GM10847 (cell line): ENCODE results near the gene DGKI.

Source experiments
- POLR2A ChIP-seq: IDR thresholded peaks from 2 replicates; pipeline ENCODE4 v1.6.1; 2011; ENCODE audit not compliant: insufficient read length; ENCODE audit errors: extremely low read depth

DGKI gene

DNA sequence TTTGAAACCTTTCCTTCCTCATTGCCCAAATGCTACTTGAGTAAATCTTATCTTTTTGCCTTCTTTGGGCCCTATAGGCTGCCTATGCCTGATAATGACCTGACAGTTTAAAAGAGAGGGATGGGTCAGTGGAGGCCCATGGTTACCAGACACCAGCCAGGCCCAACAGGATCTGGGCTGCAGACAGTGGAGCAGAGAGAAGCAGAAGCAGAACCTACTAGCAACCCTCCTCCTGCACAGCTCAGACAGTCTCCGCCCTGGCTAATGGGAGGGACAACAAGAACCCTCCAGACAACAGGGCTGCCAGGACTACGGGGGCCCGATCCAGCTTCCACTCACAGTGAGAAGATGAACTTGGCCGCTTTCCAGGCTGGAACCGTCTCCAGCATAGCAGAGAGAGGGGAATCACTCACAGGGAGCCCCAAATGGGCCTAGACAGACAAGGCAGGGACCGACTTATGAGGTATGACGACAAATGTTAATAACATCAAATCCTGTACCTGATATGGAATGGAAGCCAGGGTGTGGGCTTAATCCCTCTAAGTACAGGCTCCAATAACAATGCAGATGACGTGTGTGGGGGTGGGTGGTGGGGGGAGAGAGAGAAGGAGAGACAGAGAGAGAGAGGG lies 31.7 kb upstream of the DGKI start:
- no peak for TF ChIP-seq POLR2A

DNA sequence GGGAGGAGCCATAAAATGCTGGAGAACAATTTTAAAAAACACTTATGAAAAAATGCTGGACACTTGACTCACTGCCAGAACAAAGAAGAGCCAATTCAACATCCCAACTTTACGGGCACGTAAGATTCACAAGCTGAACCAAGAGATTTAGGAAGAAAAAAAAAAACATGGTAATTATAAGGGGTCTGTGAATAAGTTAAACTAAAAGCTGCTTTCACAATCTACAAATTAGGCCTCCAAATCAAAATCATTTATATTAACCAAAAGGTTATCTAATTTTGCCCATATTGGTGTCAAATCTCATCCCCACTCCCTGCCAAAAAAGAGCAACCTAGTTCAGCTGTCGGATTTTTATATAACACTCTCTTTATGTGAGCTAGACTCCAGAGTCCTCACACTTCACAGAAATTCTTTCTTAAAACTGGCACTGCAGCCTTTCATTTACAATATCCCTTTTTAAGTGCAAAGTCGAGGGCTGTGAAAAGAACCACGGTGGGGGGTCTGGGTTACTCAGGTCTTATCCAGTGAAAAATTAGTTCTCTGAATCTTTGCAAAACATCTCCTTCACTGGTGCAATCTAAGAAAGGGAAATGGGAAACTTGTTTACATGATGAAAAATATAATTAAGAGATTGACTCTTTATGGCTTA lies 30.4 kb upstream of the DGKI start:
- no peak for TF ChIP-seq POLR2A

DNA sequence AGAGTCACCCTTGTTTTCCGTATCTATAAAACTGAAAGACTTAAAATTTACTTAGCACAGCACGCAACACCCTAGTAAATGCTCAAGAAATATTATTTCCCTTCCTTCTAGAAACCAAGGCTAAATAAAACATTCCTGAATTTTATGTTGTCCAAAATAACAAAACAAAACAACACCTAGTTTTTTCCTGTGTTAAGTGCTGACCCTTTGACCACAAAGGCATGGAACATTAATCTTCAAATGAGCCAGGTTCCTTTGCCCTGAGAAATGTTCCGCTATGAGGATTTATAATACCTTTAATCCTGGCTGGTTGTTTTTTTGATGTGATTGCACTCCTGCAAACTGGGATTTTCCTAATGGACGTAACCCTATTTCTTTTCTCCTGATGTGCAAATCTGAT lies 29.0 kb upstream of the DGKI start:
- no peak for TF ChIP-seq POLR2A

DNA sequence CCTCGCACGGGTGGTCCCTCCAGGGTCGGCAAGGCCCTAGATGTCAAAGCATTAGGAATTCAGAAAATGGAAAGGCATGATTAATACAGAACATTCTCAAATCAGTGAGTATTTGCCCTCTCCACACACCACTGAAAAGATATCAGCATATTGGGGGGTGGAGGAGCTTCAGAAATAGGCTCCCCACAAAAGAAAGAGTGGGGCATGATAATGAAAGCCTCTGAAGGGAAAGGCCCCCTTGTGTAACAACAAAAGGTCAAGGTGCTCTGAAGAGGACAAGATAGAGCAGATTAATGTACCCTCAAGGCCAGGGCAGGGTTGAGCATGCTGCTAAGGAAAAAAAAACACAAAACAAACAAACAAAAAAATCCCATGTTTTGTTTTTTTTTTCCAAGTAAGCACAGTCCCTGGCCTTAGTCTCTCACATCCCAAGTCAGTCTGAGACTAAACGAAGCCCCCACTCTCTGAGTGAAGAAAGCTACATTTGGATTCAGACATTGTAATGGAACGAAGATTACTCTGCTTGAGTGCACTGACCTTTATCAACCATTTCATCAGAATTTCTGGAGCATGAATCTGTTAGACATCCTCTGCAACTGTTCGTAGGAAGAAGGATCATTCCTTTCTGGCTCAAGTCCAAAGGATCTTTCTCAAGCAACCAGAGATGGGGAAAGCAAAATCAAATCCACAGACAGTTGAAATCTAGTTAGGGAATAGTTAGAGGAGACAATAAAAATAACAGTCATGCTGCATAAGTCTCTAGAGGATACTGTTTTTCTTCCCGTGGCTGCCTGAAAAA lies 27.4 kb upstream of the DGKI start:
- TF ChIP-seq POLR2A, result no peak

DNA sequence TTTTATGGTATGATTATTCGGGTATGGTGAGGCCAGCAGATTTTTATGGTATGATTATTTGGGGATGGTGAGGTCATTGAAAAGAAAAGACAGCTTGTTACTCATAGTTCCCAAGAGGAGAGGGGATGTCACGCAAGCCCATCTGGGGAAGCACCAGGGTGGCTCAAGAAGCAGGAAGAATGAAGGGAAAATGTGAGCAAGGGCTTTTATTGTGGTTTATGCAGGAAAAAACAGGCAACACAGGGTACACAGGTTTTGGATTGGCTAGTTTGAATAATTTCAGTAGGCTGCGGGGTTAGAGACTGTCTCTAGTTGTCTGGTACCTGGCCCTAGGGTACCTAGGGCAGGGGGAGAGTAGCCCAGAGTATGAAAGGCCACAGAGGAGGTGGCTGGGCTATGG lies 26.8 kb upstream of the DGKI start:
- TF ChIP-seq POLR2A, result no peak

DNA sequence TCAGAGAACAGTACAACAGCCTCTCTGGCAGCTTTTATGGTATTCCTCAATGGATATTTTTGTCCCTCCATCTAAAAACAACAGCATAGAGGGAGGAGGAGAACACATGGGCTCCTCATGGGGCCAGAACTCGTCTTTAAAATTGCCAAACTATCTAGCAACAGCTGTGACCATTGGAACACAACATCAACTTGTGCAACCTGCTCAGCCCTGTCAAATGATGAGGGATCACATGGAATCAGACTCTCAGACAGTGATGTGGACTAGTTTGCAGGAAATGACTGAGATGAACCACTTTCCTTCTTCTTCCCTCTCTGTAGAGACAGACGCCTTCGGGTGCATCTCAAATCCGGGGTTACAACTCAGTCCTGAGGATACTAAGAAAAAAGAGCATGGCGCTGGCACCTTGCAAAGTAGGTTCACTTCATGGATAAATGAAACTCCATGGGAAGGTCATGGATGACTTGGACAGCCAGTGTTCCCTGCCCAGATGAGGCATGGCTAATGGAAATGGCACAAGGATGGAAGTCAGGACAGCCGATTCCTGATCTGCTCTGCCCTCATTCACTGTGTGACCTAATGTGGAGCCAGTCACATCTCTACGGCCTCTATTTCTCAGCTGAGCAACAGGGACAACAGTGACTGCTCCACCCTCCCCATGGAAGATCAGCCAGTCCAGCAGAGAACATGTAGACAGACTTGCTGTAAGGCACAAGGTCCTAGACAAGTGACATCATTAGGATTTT lies 24.6 kb upstream of the DGKI start:
- TF ChIP-seq POLR2A, result no peak

DNA sequence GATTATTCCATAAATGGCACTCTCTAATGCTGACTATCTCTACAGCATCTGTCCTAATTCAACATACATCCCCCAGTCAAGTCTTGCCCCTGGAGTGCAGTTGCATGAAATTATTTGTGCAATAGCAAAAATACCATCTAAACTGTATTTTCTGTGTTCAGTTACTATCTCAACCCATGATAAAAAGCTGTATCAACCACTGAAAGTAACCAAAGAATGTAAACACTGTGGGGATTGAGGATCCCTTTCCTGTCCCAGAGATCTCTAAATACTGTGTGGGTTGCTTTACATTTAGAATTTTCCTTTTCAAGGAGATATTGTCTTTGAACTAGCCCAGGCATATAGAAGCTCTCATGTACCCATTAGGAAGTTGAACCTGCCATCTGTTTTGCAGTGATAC lies 23.9 kb upstream of the DGKI start:
- no peak for TF ChIP-seq POLR2A

DNA sequence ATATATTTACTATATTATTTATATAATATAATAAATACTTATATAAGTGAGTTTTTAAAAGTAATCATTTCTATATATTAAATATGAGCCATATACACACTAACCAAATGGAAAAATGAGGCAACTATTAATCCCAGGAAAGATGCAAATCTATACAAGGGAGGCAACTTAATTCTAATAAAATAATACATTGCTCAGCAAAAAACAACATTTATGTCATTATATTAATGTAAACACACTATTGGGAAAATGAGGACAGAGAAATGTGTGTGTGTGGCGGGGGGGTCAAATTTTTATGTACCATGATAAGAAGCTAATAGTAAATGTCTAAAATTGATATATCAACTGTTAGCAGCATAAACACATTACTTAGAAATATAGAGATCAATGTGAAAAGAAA lies 23.3 kb upstream of the DGKI start:
- no peak for TF ChIP-seq POLR2A

DNA sequence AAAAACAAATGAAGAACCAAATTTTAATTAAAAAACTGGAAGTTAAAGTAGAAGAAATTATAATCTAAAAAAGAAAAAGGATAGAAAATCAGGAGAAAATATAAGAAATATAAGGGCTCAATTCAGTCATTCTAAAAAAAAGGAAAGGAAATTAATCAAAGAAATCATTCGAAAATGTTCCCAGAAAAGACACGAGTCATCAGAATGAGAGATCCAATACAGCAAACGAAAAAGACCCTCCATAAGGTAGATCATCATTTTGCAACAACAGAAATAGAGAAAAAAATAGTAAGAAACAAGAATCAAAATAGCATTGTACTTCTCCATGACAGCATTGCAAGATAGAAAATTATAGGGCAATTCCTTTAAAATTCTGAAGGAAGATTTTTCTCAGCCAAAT lies 22.5 kb upstream of the DGKI start:
- no peak for TF ChIP-seq POLR2A

DNA sequence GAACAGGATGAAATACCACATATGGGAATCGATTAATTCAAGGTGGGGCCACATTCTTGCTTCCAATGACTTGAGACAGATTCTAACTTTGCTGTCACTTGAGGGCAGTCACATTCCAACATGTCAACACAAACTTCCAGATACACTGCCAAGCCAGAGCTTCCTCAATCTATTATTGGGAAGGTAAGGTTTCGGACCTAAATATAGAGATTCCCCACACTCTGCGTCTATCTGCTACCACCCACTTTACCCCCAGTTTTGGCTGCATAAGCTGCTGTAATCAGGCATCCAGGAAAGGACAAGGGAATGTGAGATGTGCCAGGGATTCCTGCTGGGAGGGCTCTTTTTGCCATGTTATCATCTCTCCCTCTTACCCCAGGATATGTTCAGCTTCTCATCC lies 20.5 kb upstream of the DGKI start:
- no peak for TF ChIP-seq POLR2A

DNA sequence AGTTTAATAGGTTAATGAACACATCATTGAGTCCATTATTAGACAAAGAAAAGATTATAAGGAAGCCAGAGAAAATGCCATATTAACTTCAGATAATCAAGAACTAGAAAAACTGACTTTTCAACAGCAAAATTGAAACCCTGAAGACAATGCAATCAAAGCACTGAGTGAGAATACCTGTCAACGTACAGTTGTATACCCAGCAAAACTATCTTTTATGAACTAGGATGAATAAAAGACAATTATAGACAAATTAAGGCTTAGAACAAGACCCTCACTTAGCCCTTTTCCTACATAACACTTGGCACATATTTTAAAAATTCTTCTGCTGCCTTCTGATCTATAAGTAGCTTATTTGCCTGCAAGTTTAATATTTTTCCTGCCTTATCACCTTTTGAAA lies 19.0 kb upstream of the DGKI start:
- TF ChIP-seq POLR2A, result no peak

DNA sequence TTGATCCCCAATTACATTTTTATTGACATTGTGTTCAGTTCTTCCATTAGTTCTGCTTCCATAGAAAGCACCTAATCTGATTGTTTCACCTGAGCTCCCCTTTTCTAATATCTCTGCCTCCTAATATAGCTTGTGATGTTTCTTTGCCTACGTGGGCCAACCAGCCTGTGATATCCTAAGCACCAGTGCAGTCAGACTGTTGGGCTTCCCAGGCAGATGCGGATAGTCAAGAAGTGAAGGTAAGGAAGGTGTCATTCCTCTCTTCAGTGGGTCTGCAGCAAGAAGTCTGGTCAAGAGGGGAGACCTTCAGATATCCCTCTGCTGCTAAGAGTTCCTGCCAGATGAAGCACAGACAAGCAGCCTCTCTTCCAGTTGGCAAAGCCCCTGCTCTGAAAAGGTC lies 16.2 kb upstream of the DGKI start:
- TF ChIP-seq POLR2A, result no peak

DNA sequence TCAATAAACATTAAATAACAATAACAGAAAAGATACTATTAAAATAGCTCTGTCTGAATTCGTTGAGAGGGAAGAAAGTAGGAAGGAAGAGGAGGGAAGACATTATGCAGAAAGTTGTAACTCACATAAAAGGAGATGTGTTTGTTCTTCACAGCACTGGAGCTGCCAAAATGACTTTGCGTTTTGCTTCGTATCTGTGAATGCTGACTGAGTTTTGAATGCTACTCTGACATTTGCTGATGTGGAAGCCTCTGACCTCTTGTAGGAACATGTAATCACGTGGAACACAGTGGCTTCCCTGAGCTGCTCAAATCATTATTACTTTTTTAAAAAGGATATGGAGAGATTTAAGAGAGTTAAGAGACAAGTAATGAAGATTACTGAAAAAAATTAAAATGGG lies 15.6 kb upstream of the DGKI start:
- TF ChIP-seq POLR2A, result no peak

DNA sequence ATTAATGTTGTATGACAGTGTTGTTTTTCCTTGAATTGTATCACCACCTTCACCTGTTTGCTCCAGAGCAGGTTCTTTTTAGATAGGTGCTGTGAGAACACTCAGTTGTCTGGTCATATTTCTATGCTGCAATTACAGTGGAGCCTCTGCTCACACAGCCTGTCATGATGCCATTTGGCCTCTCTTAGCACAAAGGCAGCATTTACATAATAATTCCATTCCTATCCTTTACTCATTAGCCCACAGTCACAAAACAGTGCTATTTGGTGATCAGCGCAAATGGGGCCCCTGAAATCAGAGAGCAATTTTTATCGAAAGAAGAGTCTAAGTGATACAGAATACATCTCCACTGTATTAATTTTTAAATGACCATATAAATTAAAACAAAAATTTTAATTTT lies 13.8 kb upstream of the DGKI start:
- no peak for TF ChIP-seq POLR2A

DNA sequence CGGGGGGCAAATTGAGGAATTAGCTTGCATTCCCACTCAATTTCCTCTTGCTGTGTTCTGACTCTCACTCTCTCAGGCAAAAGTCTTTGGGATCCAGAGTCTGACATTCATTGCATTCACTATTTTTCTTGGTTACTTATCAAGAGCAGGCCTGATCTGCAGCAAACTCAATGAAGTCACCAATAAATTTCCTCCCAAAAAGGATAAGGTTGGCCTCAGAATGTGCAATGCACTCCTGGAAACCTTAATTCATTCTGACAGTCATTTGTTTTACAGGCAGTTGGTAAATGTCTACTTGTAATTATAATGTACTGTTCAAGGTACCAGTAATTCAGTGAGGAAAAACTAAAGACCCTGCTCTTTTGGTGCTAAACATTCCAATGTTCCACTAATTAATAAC lies 6.3 kb upstream of the DGKI start:
- TF ChIP-seq POLR2A, result no peak

DNA sequence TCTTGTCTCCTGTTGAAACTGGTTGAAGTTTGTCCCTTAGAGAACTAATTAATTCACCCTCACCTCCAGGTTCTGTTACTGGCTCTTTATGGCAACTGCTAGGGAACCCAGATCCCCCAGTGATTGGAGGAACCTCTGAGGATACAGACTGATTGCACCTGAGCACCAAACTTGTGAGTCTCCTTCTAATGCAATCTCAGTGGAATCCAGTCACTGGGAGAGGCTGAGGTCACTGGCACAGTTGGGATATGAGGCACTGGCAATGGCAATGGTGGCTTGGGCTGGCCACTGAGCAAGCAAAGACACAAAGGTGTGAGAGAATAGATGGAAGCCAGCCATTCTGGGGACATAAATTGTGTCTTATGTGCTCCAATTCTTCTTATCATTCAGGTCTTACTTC lies 5.3 kb upstream of the DGKI start:
- TF ChIP-seq POLR2A, result no peak
